ENCODE data around the gene IL6R.
A peak's percentile ranks its signal among the peaks of the same experiment; 100 is the strongest.

Gene IL6R

DNA sequence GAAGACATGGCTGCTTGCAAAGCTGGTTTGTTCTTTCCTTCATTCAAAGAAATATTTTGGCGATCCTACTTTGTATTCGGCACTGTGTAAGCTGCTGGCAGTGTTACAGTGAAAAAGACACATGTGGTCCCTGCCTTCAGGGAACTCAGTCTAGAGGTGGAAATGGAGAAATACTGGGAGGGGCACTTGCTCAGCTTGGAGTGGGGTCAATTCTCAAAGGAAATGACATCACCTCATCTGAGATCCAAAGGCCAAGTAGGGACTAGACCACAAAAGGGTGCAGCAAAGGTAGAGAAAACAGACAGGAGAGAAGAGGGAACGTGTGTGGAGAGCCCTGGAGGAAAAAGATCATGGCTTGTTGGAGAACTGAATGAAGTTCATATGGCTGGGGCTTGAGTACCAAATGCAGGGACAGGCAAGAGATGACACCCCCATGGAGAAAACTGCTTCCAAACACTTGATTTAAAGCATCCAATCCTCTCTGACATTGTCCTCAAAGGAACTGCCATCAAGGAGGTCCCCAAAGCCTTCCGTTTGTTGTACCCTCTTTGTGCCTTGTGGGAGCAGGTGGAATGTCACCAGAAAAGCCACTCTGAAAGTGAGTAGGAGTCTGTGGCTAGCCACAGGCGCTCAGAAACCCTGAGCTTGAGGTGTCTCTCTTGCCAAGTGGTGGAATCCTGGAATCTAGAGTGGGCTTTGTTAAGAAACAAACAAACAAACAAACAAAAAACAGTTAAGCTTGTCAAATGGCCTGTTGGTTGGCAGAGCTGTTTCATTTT is 48.6 kb downstream of the IL6R start:
- no peak for DNase-seq

DNA sequence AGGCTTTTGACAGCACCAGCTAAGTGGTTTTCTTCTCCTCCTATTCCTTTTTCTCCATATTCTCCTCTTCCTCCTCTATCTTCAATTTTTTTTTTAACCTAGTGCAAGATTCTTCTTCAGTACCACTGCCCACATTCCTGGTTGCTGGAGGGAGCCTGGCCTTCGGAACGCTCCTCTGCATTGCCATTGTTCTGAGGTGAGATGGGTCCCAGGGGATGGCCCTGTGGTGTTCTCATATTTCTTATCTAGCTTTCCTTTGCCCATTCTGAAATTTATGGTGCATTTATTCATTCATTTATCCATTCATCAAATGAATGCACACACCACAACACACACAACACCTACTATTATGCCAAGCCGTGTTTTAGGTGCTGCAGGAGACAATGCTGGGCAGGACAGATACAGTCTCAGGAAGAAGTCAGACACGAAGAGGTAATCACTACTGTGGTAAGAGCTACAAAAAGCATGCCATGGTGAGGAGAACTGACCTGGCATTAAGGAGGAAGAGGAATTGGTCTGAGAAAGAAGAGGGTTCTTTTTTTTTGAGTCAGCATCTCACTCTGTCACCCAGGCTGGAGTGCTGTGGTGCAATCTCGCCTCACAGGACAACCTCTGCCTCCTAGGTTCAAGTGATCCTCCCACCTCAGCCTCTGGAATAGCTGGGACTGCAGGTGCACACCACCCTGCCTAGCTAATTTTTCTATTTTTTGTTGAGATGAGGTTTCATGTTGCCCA is 49.4 kb downstream of the IL6R start:
- DNase-seq: no peak

DNA sequence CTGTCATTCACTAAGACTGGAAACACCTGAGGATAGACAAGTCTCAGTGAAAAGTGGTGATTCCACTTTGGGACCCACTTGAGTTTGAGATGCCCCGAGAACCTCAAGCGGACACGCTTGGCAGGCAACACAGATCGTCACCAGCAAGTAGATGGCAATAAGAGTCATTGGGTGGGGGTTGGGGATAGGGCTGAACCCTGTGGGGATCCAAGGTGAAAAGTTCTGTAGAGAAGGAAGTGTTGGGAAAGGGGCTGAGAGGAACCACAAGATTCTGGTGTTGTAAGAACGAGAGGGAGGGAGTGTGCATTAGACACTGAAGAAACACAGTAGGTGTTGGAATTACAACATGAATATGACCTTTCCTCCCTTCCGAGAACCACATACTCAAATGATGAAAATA is 51.5 kb downstream of the IL6R start:
- no peak for DNase-seq

DNA sequence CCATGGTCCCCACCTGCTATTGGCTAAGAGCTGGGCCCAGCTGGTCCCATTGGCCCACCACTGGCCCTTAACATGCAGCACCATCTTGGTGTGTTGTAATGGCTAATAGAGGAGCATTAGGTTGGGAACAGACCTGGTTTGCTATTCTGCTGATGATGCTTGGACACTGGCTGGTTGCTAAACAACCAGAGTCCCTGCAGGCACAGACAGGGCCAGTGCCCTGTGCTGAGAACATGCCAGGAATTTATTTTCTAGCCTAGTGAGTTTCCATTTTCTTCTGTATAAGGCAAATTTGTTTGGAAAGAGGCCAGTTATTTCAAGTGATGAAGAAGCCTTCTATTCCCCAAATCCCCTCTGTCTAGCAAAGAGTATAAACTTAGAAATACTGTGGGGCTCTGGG is 53.9 kb downstream of the IL6R start:
- no peak for DNase-seq

DNA sequence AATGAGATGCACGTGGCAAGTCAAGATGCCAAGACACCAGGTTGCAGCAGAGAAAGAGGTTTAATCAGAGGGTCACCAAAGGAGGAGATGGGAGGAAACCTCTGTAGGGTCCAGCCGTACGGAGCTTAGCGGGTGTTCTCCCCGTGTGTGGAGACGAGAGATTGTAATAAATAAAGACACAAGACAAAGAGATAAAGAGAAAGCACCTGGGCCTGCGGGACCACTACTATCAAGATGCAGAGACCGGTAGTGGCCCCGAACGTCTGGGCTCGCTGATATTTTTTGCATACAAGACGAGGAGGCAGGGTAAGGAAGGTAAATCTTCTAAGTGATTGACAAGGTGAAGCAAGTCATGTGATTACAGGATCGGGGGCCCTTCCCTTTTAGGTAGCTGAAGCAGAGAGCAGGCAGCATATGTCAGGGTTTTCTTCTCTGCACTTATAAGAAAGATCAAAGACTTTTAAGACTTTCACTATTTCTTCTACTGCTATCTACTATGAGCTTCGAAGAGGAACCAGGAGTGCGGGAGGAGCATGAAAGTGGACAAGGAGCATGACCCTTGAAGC is 55.6 kb downstream of the IL6R start:
- no peak for DNase-seq

DNA sequence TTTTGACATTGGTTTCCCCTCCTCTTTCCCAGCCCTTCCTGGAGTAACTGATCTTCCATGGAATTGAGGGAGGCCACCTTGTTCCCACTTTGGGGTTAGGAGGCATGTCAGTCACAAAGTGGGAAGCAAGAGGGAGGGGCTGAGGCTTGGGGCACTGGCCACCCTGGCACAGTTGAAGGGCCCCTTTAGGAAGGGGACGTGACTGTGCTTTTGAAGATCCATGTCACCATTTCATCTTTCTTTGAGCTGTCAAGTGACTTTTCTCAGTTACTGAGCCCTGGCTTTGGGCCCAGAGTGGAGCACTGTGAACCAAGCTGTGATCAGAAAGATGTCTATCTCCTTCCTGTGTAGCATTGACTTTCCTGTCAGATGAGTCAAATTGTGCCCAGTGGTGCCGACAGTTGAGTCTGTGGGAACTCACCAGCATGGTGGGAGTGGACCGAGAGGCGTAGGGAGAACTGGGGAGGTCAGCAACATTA is 58.4 kb downstream of the IL6R start:
- peak; percentile 53 for DNase-seq

DNA sequence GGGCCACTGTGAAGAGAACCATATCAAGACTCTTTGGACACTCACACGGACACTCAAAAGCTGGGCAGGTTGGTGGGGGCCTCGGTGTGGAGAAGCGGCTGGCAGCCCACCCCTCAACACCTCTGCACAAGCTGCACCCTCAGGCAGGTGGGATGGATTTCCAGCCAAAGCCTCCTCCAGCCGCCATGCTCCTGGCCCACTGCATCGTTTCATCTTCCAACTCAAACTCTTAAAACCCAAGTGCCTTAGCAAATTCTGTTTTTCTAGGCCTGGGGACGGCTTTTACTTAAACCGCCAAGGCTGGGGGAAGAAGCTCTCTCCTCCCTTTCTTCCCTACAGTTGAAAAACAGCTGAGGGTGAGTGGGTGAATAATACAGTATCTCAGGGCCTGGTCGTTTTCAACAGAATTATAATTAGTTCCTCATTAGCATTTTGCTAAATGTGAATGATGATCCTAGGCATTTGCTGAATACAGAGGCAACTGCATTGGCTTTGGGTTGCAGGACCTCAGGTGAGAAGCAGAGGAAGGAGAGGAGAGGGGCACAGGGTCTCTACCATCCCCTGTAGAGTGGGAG is 60.6 kb downstream of the IL6R start:
- no peak for DNase-seq

DNA sequence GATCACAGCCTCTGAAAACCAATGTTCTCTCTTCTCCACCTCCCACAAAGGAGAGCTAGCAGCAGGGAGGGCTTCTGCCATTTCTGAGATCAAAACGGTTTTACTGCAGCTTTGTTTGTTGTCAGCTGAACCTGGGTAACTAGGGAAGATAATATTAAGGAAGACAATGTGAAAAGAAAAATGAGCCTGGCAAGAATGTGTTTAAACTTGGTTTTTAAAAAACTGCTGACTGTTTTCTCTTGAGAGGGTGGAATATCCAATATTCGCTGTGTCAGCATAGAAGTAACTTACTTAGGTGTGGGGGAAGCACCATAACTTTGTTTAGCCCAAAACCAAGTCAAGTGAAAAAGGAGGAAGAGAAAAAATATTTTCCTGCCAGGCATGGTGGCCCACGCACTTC is 61.1 kb downstream of the IL6R start:
- DNase-seq: no peak

DNA sequence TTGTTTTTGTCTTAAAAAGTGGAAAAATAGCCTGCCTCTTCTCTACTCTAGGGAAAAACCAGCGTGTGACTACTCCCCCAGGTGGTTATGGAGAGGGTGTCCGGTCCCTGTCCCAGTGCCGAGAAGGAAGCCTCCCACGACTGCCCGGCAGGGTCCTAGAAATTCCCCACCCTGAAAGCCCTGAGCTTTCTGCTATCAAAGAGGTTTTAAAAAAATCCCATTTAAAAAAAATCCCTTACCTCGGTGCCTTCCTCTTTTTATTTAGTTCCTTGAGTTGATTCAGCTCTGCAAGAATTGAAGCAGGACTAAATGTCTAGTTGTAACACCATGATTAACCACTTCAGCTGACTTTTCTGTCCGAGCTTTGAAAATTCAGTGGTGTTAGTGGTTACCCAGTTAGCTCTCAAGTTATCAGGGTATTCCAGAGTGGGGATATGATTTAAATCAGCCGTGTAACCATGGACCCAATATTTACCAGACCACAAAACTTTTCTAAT is 61.8 kb downstream of the IL6R start:
- DNase-seq: no peak

DNA sequence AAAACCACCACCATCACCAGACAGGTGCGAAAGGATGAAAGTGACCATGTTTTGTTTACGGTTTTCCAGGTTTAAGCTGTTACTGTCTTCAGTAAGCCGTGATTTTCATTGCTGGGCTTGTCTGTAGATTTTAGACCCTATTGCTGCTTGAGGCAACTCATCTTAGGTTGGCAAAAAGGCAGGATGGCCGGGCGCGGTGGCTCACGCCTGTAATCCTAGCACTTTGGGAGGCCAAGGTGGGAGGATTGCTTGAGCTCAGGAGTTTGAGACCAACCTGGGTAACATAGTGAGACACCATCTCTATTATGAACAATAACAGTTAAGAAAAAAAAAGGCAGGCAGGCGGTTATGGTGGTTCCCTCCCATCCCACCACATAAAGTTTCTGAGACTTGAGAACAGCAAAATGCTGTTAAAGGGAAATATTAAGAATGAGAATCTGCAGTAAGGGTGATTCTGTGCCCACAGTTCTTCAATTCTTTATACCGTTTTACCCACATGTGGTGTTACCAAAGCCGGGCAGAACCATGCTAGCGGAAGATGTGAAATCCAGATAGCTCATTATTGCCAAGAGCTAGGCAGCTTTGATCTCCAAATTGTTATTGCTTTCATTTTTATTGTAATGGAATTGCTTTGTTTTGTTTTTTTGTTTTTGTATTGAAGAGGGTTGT is 62.4 kb downstream of the IL6R start:
- no peak for DNase-seq

DNA sequence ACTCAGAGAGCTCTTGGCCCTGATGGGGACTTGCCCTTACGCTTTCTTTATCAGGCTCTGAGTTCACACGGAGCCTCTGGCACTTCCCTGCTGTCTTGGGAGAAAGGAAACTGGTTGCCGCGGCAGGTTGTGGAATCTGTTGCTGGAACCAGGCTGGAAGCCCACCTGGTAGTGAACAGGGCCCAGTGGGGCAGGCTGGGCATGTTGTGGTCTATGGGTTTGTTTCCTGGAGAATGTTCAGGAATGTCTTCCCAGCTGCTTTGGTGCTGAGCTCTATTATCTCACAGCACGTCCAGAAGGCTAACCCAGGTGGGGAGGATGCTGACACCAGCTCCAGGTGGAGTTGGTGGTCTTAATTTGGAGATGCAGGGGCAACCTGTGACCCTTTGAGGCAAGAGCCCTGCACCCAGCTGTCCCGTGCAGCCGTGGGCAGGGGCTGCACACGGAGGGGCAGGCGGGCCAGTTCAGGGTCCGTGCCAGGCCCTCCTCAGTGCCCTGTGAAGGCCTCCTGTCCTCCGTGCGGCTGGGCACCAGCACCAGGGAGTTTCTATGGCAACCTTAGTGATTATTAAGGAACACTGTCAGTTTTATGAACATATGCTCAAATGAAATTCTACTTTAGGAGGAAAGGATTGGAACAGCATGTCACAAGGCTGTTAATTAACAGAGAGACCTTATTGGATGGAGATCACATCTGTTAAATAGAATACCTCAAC is 63.5 kb downstream of the IL6R start:
- no peak for DNase-seq

DNA sequence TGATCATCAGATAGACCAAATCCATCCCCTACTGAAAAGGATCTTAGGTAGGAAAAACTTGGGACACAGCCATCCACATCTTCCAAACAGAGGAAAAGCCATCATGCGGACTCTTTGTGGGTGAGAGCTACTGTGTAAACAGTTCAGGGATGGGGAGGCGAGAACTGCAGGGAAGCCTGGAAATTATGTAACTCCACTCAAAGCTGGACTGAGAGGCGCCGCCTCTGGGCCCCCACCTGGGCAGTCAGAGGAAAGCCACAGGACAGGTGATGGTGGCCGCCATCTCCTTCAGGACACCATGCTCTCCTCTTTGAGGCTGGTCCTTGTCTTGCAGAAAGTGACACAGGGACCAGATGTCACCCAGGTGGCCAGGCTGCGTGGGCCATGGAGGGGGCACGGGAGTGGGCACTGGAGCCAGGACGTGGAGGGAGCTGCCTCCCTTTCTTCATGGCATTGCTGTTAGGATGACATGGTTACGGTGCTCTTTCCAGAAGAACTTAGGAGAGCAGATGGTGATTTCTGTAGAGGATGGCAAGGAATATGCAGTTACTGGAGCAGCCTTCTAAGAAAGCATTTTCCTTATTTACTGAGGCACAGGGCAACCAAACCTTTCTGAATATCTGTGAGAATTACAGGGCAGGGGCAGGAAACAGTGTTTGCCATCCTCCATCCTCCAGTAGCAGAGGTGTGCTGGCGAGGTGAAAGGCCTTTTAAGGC is 64.9 kb downstream of the IL6R start:
- no peak for DNase-seq

DNA sequence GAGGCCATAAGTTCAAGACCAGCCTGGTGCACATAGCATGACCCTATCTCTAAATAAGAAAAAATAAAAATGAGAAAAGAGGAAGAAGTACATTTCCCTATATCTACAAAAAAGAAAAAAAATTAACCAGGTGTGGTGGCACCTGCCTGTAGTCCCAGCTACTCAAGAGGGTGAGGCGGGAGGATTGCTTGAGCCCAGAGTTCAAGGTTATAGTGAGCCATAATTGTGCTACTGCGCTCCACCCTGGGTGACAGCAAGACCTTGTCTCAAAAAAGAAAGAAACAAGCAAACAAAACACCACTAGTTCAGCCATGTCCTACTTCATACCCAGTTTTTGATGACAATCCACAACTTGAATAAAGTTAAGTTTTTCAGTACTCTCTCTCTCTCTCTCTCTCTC is 66.2 kb downstream of the IL6R start:
- DNase-seq: no peak

DNA sequence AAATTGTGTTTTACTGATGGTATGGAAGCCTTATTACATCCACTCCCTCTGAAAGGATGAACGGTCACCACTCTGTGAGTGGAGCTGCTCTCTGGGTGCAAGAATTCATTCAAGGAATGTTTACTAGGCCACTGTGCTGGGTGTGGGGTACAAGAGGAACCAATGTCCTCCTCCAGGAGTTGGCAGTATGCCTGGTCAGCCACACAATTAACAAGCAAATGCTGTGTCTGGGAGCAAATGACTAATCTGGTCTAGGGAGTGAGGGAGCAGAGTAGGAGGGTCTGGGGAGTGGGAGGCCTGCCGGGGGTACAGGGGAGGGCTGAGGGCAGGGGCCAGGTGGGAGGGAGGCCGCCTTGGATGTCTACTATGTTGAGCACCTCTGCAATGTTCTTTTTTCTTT is 69.7 kb downstream of the IL6R start:
- DNase-seq: no peak

DNA sequence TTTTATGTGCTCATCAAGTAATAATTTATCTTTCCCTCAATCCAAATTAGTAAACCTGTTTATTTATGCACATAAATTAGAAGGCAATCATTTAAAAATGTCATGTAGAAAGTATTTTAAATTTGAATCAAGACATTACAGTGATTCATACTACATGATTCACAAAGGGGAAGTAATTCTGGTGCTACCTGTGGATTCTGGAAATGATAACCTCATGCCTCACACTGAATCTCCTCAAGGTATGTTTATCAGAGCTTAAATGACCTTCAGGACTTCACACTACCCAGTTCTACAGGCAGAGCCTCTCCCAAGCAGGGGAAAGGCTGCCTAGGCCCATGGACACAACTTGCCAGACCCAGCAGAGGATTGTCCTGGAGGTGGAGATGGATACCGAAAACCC is 71.6 kb downstream of the IL6R start:
- DNase-seq: no peak

DNA sequence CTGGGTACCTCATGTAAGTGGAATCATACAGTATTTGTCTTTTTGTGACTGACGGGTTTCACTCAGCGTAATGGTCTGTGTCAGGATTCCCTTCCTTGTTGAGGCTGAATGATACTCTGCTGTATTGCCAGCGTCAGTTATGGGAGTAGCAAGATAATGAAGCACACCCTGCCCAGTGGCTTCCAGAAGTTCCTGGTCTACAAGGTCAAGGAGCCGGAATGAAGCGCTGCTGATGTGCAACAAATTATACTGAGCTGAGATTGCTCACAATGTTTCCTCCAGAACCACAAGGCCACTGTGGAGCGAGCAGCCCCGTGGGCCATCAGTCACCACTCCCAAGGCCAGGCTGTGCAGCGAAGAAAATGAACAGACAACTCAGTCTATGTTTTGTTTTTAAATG is 72.9 kb downstream of the IL6R start:
- DNase-seq: no peak

DNA sequence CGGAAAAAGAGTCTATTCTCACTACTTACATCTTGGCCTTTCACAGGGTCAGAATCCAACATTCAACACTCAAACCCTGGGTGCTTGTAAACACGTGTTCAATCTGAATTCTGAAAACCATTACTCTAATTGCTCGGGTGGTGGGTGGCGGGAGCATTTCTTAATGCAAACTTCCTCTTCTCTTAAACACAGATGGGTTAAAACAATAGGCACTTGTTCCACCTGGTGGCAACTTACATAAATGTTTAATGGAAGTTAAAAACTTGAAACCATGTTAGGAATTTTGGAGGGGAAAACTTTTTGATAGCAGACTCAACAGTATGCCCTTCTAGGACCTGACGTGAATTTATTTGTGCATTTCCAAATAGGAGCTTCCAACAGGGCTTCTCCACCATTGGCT is 73.5 kb downstream of the IL6R start:
- no peak for DNase-seq

DNA sequence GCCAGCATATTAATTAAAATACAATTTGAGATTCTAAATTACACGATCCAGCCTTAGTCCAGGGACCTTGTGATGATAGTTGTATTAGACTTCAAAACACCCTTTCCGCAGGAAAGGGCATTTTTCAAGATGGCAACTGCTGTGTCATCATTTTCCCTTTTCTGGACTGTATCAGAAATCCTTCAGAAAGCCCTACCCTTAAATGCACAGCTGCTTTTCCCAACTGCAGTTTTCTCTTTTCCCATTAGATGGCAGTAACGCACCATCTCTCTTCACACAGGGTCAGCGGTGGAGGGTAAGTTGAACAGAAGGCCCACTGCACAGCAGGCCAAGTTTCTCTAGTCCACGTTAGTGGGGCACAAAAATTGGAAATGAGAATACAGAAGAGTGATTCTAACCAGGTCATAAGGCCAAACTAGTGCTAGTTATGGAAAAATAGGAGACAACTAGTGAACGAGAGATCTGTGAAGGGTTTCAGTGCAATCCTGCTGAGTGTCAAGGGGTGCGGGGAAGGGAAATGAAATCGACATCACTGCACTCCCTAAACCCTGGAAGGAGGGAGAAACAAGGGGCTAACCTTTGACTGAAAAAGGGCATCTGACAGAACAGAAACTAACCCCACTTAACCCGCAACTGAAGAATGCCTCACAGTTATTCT is 74.8 kb downstream of the IL6R start:
- DNase-seq: peak; percentile 44

DNA sequence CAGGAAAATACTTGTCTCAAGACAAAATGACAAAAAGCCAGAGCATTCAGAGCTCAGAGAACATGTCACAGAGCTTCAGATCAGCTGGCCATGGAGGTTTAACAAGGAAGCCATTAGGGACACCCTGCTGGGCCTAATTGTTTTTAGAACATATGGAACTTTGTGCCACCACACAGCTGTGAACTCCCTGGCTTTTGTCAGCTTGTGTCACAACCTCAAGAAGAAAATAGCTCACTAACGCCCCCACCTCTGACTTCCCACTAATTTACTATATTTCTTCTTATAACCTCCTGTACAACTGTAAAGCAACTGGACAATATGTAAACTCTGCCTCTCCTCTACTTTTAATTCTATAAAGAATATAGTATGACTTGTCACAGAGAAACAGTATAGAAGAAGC is 75.9 kb downstream of the IL6R start:
- DNase-seq: no peak

DNA sequence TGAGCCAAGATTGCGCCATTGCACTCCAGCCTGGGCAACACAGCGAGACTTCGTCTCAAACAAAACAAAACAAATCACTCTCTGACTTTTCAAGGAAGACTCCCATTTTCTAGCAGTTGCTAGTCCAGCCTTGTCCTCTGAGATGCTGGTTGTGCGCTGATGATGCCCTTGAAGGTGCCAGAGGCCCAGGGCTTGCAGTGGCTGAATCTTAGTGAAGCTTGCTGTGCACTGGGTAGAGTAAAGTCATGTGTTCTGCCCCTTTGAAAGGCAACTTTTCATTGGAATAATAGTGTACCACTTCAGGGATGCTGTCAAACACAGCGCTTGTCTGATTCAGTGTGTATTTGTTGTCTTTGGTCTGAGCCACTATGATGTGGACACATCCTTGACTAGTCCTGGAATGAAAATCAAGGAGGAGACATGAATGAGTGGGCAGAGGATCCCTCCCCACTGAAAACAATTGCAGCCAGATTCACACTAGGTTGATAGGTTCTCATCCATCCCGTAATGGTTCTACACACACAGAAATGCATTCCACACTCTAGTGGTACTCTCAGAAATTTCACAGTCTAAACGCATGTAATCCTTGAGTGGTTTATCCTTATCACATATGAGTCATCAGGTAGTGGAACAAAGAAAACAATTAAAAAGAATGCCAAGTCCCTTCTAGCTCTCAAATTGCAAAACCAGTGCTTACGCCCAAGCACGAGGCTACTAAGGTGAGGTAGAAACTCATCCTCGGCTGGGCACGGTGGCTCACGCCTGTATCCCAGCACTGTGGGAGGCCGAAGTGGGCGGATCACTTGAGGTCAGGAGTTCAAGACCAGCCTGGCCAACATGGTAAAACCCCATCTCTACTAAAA is 79.0 kb downstream of the IL6R start:
- no peak for DNase-seq
